Type B pancreatic cell (in vitro differentiated cells): ENCODE measurements around the gene SEMA4D. TPM values are rescaled to one million over a fixed set of nuclear protein-coding genes. Genes with fewer than 3 reads are reported as not detected.

Source experiments
- DNase-seq: peaks from one replicate; pipeline ENCODE4 v3.0.0; 2021; ENCODE audit warnings: mixed read lengths; ENCODE audit not compliant: unreplicated experiment; ENCODE audit errors: extremely low spot score
- H3K27ac Mint-ChIP-seq: 2 replicates; pipeline ENCODE4 v1.8.0; 2021; ENCODE audit warnings: mild to moderate bottlenecking, mixed read lengths
- H3K27me3 Mint-ChIP-seq: 2 replicates; pipeline ENCODE4 v1.8.0; 2021; ENCODE audit warnings: mixed read lengths
- H3K36me3 Mint-ChIP-seq: 2 replicates; pipeline ENCODE4 v1.8.0; 2021; ENCODE audit warnings: mixed read lengths
- H3K4me1 Mint-ChIP-seq: one replicate; pipeline ENCODE4 v1.8.0; 2021; ENCODE audit warnings: mixed read lengths; ENCODE audit not compliant: unreplicated experiment
- H3K4me3 Mint-ChIP-seq: 2 replicates; pipeline ENCODE4 v1.8.0; 2021; ENCODE audit warnings: mild to moderate bottlenecking, mixed read lengths
- H3K9me3 Mint-ChIP-seq: 2 replicates; pipeline ENCODE4 v1.8.0; 2021; ENCODE audit warnings: mixed read lengths
- CTCF ChIP-seq: fragments of 200-600 bp; sonication (generic); conservative IDR thresholded peaks from 2 replicates; pipeline ENCODE4 v1.5.0; 2021; ENCODE audit warnings: antibody characterized with exemption, mild to moderate bottlenecking
- total RNA-seq: library from RNA; stranded (reverse); gene quantifications from 2 replicates; pipeline ENCODE4 v1.2.1, GENCODE V29; 2021; ENCODE audit warnings: low replicate concordance

Gene SEMA4D
- total RNA-seq, 1 donor from 2014 or later, result 32.3 TPM

DNA sequence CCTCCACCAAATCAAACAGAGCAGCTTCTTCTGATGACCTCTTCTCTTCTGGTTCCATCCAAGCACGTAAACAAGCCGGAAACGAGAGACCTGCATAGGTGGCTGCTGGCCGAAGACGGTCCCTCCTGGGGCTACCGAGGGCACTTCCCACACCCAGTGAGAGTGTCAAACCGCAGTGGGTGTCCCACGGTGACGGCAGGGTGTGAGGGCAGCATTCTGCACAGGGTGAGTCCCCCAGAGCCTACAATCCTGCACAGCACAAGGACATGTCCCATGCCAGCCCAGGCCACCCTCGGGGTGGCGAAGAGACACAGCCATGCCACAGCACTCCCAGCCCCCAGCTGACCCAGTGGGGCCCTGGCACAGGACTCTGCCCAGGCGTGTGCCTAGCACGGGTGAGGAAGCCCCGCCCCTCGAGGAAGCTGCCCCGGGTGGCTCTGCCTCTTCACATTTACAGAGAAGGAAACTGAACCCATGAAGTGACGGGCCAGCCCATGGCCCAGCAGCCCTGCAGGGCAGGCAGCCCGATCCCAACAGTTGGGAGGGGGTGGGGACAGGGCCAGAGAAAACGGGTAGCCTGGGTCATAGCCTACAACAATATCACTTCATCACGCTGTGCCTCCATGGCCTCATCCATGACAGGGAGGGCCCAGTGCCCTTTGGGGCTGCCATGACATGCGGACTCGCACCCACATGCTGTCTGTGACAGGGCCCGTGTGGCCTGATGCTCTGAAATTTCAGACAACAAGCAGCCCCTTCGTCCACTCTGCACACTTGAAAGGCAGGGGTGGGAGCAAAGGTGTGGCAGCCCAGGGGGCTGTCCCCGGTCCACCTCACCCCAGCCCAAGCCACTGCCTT, 43.2 kb downstream of the SEMA4D start:
- Mint-ChIP-seq H3K27me3 (no peaks in the 10 kb centered on the region), H3K36me3 (peaks cover 9% of the 10 kb centered on the region), H3K4me1 (no peaks in the 10 kb centered on the region), H3K27ac (no peak overlapping the region), H3K9me3 (no peaks in the 10 kb centered on the region), H3K4me3 (no peak overlapping the region)
- DNase-seq, result no peak
- no peak for TF ChIP-seq CTCF

- Mint-ChIP-seq H3K36me3 (peaks cover 5% of the 10 kb centered on the region), H3K4me3 (no peak overlapping the region), H3K9me3 (no peaks in the 10 kb centered on the region), H3K27me3 (no peaks in the 10 kb centered on the region), H3K4me1 (peaks cover 5% of the 10 kb centered on the region), H3K27ac (no peak overlapping the region)
- no peak for TF ChIP-seq CTCF
- no peak for DNase-seq
Observed at GRCh38 chr9:89453452-89453851, 44.5 kb downstream of the SEMA4D start.

GRCh38 chr9:89452561-89452960, 45.4 kb downstream of the SEMA4D start:
- peaks cover 5% of the 10 kb centered on the region for H3K4me1 Mint-ChIP-seq
- H3K9me3 Mint-ChIP-seq, result no peaks in the 10 kb centered on the region
- peaks cover 3% of the 10 kb centered on the region for H3K36me3 Mint-ChIP-seq
- TF ChIP-seq CTCF, result no peak
- DNase-seq, result no peak
- no peak overlapping the region for H3K27ac Mint-ChIP-seq
- H3K4me3 Mint-ChIP-seq, result no peak overlapping the region
- H3K27me3 Mint-ChIP-seq, result no peaks in the 10 kb centered on the region

- no peak overlapping the region for H3K4me3 Mint-ChIP-seq
Observed at GRCh38 chr9:89450213-89450612, 47.7 kb downstream of the SEMA4D start.

GRCh38 chr9:89449261-89449671, 48.6 kb downstream of the SEMA4D start:
- H3K36me3 Mint-ChIP-seq, result peaks cover 3% of the 10 kb centered on the region
- DNase-seq, result no peak
- no peak for TF ChIP-seq CTCF
- no peak overlapping the region for H3K4me3 Mint-ChIP-seq
- H3K27me3 Mint-ChIP-seq, result no peaks in the 10 kb centered on the region
- H3K27ac Mint-ChIP-seq, result peak overlapping the region; percentile 30
- no peaks in the 10 kb centered on the region for H3K9me3 Mint-ChIP-seq
- H3K4me1 Mint-ChIP-seq, result peaks cover 17% of the 10 kb centered on the region

More at GRCh38 chr9:89450213-89450612, 47.7 kb downstream of the SEMA4D start:
- Mint-ChIP-seq H3K4me1 (peaks cover 16% of the 10 kb centered on the region), H3K9me3 (no peaks in the 10 kb centered on the region), H3K27me3 (no peaks in the 10 kb centered on the region), H3K36me3 (peaks cover 3% of the 10 kb centered on the region), H3K27ac (no peak overlapping the region)
- no peak for TF ChIP-seq CTCF
- DNase-seq, result no peak
